Suppressor macrophage (primary cell): ENCODE measurements around the gene RXFP3.

Source experiments
- DNase-seq, 4 experiments: peaks; one replicate each; pipeline ENCODE4 v3.0.0-alpha.2; 2020 to 2022

The RXFP3 gene

DNA sequence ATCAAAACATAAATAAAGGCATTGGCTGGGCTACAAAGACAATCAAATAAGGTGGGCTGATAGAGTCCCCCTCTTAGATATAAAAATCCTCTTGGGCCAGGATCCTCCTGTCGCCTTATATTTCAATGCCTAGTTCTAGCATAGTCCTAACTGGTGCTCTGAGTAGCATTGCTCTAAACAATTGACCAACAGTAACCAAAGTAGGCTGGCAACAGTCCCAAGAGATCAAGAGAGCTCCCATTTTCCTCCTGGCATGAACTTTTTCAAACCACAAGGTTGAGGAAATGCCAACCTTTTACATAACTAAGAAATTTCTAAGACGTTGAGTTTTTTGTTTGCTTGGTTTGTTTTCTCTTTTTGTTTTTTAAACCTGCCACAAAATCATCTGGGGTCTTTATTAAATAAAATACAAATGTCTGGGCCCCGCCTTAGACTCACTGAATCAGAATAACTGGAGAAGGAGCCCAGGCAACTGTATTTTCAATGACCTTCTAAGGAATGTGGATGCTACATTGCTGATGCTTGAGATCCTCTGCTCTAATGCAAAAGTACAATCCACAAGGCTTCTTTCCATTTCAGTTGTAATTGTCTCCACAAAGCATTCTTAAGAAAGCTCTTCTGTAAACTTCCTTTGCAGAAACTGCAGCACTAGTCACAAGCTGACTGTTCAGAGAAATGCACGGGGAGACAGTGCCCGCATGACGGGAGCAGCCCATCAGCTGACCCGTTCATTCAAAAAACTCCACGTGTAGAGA is 45.4 kb downstream of the RXFP3 start:
- no peak for DNase-seq

DNA sequence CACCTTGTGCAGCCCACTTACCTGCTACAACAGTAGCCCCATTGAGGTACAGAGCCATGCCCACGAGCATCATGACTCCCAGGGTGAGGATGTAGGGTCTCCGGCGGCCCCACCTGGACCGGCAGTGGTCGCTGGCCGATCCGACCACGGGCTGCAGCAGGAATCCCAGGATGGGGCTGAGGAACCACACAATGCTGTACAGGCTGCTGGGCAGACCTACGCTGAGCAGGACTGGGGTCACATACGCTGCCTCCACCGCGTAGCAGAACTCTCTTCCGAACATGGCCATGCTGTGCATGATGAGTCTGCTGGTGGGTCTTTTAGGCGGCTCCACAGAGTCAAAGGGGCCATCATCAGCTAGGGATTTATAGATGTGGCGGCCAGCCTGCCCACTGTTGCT is 48.0 kb downstream of the RXFP3 start:
- no peak for DNase-seq

DNA sequence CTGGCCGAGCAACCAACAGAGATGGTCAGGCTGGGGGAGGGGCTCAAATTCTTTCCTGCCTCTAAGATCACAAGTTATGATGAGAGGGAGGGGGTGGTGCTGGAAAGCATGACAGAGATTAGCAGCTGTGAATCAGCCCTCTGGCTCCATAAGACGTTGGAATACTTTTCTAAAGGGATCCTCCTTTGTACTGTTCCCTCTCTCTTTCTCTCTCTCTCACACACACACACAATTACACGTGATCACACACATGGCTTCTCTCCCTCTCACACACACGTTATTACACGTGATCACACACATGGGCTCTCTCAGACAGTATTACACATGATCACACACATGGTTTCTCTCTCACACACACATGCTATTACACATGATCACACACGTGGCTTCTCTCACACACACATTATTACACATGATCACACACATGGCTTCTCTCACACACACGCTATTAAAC is 48.5 kb downstream of the RXFP3 start, which contains the start of gene SLC45A2:
SLC45A2 (minus strand) TSS at position 23 of the 454 bp plus-strand sequence. CDS start 110 bp downstream, outside the sequence.
- no peak for DNase-seq

DNA sequence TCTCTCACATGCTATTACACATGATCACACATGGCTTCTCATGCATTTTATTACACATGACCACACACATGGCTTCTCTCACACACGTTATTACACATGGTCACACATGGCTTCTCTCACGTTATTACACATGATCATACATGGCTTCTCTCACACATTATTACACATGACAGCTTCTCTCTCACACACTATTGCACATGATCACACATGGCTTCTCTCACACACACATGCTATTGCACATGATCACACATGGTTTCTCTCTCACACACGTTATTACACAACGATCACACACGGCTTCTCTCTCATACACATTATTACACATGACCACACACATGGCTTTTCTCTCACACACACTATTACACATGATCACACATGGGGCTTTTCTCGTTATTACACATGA is 49.3 kb downstream of the RXFP3 start:
- DNase-seq = no peak
